GM12872 (cell line): ENCODE results near the gene ADAMTSL2.

ENCODE experiments used
- TF ChIP-seq, protein P1 (sequence below): IDR thresholded peaks from 3 replicates; pipeline ENCODE4 v1.5.1; 2011; ENCODE audit warnings: low read depth, mild to moderate bottlenecking, low read length, moderate library complexity; ENCODE audit not compliant: insufficient read depth

Gene ADAMTSL2

DNA sequence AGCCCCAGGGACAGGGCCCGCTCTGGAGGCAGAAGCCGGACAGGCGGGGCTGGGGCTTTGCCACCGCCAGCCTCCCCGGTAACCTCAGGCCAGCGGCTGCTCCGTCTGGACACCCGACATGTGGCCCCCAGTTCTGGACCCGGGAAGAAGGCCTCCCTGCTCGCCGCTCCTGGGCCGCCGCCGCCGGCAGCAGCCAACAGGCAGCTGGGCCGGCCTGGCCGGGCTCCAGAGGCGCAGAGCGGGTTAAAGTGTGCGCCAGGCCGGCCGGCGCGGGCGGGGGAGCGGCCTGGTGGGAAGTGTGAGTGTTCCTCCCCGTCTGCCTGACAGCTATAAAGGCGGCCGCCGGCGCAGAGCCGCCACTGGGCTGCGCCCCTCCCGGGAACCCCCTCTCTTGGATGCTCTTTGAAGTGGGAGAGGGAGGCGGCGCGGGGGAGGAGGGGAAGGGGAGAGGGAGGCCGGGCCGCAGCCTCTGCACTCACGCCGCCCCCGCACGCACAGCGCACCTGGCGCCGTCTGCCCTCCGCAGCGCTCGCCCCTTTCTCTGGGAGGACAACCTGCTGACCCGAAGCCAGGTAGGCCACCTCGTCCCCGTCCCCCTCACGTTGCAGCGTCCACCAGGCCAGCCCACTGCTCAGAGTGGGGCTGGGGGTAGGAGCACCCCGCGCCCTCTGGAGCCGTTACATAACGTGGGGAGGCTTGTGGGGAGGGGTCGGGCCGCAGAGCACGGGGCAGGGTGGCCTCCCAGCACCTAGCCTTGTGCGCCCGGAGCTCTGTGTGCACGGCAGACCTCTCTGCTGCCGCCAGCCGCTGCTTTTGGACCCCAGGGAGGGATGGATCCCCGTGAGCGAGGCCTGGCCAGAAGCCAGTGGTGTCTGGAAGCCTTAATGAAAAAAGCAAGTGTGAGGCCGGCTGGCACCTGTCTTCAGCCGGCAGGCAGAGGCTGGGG is at the start of gene ADAMTSL2:
Gene ADAMTSL2 (plus strand): TSS at position 359 of the 946 bp plus-strand sequence. CDS start 2,009 bp downstream, outside the sequence.
- TF ChIP-seq, protein P1, sequence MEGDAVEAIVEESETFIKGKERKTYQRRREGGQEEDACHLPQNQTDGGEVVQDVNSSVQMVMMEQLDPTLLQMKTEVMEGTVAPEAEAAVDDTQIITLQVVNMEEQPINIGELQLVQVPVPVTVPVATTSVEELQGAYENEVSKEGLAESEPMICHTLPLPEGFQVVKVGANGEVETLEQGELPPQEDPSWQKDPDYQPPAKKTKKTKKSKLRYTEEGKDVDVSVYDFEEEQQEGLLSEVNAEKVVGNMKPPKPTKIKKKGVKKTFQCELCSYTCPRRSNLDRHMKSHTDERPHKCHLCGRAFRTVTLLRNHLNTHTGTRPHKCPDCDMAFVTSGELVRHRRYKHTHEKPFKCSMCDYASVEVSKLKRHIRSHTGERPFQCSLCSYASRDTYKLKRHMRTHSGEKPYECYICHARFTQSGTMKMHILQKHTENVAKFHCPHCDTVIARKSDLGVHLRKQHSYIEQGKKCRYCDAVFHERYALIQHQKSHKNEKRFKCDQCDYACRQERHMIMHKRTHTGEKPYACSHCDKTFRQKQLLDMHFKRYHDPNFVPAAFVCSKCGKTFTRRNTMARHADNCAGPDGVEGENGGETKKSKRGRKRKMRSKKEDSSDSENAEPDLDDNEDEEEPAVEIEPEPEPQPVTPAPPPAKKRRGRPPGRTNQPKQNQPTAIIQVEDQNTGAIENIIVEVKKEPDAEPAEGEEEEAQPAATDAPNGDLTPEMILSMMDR, result no peak

DNA sequence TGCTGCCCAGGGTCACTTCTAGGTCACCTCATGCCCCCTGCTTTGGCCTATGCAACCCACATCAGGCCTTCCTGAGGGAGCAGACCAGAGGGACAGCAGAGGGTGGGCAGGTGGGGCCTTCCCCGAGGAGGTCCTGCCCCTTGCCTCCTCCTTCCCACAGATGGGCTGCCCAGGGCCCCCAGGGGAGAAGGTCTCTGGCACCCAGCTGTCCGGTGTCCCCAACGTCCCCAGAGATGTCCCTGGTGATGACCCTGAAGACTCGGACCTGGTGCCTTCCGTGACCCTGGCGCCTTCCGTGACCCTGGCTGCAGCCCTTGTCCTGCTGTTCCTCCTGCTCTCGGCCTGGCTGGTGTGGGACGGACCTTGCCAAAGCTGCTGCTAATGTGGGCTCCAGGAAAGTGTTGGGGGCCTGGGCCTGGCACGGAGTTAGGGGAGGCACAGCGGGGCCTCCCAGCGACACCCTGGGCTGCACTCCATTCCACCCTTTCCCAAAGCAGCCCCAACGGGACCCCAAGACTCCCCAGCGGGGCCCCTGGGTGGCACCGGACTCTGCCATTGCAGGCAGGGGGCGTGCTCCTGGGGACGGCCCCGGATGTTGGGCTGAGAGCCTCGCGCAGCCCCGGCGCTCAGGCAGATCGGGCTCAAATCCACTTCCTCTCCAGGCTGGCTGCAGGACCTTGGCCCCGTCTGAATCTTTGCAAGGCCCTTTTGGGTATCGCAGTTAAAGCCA is 48.8 kb upstream of the ADAMTSL2 start:
- TF ChIP-seq, protein P1, result no peak

DNA sequence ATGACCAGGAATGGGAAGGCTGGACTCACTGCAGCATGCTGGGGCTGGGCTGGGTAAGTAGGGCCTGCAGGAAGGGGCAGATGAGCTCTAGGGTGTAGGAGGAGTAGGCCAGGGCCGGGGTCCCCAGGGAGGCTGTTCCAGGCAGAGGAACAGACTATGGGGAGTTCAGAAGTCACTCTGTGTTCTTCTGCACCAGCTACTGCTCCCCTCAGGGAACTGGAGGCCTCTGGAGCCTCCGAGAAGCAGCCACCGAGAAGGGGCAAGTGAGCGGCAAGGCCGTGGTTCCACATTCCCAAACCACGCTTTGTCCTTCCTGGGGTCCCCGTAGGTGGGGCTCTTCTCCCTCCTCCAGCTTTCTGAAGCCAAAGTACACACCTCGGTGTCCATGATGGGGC is 47.2 kb upstream of the ADAMTSL2 start:
- TF ChIP-seq, protein P1, result no peak

DNA sequence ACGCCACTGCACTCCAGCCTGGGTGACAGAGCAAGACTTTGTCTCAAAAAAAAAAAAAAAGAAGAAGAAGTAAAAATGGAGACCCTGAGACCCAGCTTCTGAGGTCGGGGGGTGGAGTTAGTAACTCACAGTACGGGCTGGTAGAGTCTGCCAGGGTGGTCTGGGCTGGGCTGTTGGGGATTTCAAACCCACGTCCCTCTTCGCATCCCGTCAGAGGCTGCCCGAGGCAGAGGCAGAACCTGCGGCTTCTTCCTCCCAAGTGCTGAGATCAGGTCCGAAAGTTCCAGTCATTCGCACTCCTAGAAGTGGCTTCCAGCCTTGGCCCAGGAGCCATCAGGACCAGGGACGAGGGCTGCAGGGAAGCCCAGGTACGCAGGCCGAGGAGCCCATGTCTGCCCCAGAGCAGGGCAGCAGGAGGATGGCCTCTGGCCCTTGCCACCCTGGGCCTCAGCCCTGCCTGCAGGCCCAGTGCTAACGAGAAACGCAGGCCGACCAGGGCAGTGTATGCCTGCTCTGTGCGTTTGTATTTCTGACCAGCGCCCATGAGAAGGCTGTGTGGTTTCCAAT is 45.7 kb upstream of the ADAMTSL2 start:
- TF ChIP-seq, protein P1, result no peak

DNA sequence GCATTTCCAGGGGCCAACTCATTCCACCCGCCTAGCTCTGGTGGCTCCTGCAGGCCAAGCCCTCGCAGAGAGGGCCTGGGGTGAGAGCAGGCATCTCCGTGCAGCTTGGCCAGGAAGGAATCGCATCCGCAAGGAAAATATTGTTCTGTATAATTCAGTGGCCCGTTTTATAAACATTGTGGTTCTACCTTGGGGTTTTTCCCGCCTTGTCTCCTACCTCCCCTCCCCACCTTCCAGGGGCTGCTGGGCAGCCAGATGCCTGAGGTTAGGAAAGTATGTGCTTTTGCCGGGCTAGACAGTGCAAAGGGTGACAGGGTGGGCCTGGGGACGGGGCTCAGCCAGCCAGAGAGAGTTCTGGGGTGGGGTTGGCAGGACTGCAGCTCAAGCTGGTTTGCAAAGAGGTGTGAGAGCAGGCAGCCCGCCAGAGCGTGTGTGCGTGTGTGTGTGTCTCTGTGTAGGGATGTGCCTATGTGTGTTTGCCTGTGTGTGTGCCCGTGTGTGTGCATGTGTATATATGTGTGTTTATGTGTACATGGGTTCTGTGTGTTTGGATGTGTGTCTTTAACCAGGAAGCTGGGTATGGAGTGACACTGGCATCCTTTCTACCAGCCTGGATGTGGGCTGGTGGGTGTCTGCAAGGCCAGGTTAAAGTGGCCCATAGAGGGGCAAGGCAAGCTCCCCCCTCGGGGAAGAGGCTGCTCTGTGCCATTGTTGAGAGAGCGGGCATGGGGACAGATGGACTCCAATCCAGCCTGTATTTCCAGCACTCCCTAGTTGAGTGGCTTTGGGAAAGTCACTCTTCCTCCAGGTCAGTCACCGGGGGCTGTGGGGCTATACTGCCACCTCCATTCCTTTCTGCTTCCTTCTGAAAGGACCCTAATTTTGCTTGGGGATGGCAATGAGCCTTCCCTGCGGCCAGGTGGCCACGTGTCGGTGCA is 45.0 kb upstream of the ADAMTSL2 start:
- TF ChIP-seq, protein P1, result no peak

DNA sequence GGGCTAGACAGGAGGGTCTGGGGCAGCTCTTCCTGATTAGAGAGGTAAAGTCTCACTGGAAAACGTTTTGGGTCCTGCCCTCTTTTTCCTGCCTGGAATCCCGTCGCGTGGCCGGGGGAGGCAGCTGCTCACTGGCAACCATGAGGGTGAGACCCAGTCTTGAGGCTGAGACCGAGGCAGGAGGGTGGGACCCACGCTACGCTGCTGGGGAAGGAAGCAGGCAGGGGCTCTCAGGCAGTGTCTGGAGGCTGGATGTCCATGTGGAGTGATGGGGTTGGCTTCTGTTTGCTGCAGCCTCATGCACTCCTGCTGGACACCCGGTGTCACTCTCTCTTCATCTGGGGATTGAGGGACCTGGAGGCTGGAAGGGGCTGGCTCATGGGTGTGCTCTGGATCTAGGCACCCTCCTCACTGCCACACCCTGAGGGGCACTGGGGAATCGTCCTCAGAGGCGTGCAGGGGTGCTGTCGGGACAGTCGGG is 44.3 kb upstream of the ADAMTSL2 start:
- TF ChIP-seq, protein P1, result no peak
